DOHH2 (cell line): ENCODE results near the gene ETV7.

Experiments used
- H3F3A ChIP-seq: fragments of 200-600 bp; sonication (generic), shearing (Covaris generic); 2 replicates; pipeline ENCODE4 v1.6.0; 2016; ENCODE audit warnings: antibody characterized with exemption, mild to moderate bottlenecking; ENCODE audit not compliant: control insufficient read depth, insufficient read depth
- H3K27ac ChIP-seq: fragments of 200-600 bp; sonication (generic); 2 replicates; pipeline ENCODE4 v1.5.1; 2014; ENCODE audit warnings: low read depth, mild to moderate bottlenecking, low read length, moderate library complexity
- H3K27me3 ChIP-seq: fragments of 200-600 bp; sonication (generic); 2 replicates; pipeline ENCODE4 v1.6.1; 2014; ENCODE audit warnings: mild to moderate bottlenecking, low read length, mixed read lengths; ENCODE audit not compliant: control insufficient read depth
- H3K36me3 ChIP-seq: fragments of 200-600 bp; sonication (generic); 2 replicates; pipeline ENCODE4 v1.6.1; 2014; ENCODE audit warnings: mild to moderate bottlenecking, low read length, moderate library complexity, mixed read lengths; ENCODE audit not compliant: control insufficient read depth
- H3K4me1 ChIP-seq: fragments of 200-600 bp; sonication (generic); 2 replicates; pipeline ENCODE4 v1.6.1; 2014; ENCODE audit warnings: mild to moderate bottlenecking, low read length, mixed read lengths; ENCODE audit not compliant: control insufficient read depth
- H3K4me2 ChIP-seq: fragments of 200-600 bp; sonication (generic); 2 replicates; pipeline ENCODE4 v1.6.0; 2014; ENCODE audit warnings: mild to moderate bottlenecking, low read length, moderate library complexity
- H3K4me3 ChIP-seq: fragments of 200-600 bp; sonication (generic); 2 replicates; pipeline ENCODE4 v1.5.1; 2014; ENCODE audit warnings: mild to moderate bottlenecking, low read length, mixed read lengths
- H3K79me2 ChIP-seq: fragments of 200-600 bp; sonication (generic); 2 replicates; pipeline ENCODE4 v1.6.1; 2014; ENCODE audit warnings: mild to moderate bottlenecking, low read length, mixed read lengths; ENCODE audit not compliant: control insufficient read depth
- H3K9me2 ChIP-seq: fragments of 200-600 bp; sonication (generic); replicated peaks from 2 replicates; pipeline ENCODE4 v1.6.1; 2014; ENCODE audit warnings: mild to moderate bottlenecking, low read length, mixed read lengths; ENCODE audit not compliant: control insufficient read depth
- H3K9me3 ChIP-seq: fragments of 200-600 bp; sonication (generic); 2 replicates; pipeline ENCODE4 v1.6.1; 2014; ENCODE audit warnings: antibody characterized with exemption, low read length, mixed read lengths; ENCODE audit not compliant: control insufficient read depth, insufficient read depth
- H4K20me1 ChIP-seq: fragments of 200-600 bp; sonication (generic); 2 replicates; pipeline ENCODE4 v1.6.0; 2014; ENCODE audit warnings: low read depth, mild to moderate bottlenecking, antibody characterized with exemption, low read length, moderate library complexity; ENCODE audit not compliant: control insufficient read depth, insufficient read depth
- CTCF ChIP-seq: fragments of 200-600 bp; sonication (generic); IDR thresholded peaks from one replicate; pipeline ENCODE4 v1.5.1; 2014; ENCODE audit warnings: antibody characterized with exemption, mild to moderate bottlenecking, low read depth, low read length; ENCODE audit not compliant: poor library complexity, severe bottlenecking
- EZH2phosphoT487 ChIP-seq: fragments of 200-600 bp; sonication (generic); IDR thresholded peaks from 2 replicates; pipeline ENCODE4 v1.6.1; 2017; ENCODE audit warnings: borderline replicate concordance, mild to moderate bottlenecking, antibody characterized with exemption, low read length, moderate library complexity, mixed read lengths

ETV7 gene

GRCh38 chr6:36331381-36331780 is 56.1 kb downstream of the ETV7 start:
- no peaks in the 10 kb centered on the region for H3F3A ChIP-seq
- H3K9me3 ChIP-seq: no peaks in the 10 kb centered on the region
- H4K20me1 ChIP-seq: no peaks in the 10 kb centered on the region
- H3K27me3 ChIP-seq: peaks cover 59% of the 10 kb centered on the region
- no peak overlapping the region for H3K4me3 ChIP-seq
- peaks cover 4% of the 10 kb centered on the region; the same call in 1 of the 2 replicates for H3K4me1 ChIP-seq
- H3K36me3 ChIP-seq: no peaks in the 10 kb centered on the region
- no peak overlapping the region for H3K4me2 ChIP-seq
- no peaks in the 10 kb centered on the region for H3K9me2 ChIP-seq
- no peaks in the 10 kb centered on the region for H3K79me2 ChIP-seq
- TF ChIP-seq CTCF: no peak
- TF ChIP-seq EZH2phosphoT487: no peak
- no peak overlapping the region for H3K27ac ChIP-seq

GRCh38 chr6:36330366-36330765 is 57.1 kb downstream of the ETV7 start:
- Histone ChIP-seq H3F3A (no peaks in the 10 kb centered on the region), H3K9me2 (no peaks in the 10 kb centered on the region), H3K4me1 (peaks cover 4% of the 10 kb centered on the region; the same call in 1 of the 2 replicates), H3K9me3 (no peaks in the 10 kb centered on the region), H3K4me3 (no peak overlapping the region), H3K4me2 (no peak overlapping the region), H3K27ac (no peak overlapping the region), H4K20me1 (no peaks in the 10 kb centered on the region), H3K79me2 (no peaks in the 10 kb centered on the region), H3K36me3 (no peaks in the 10 kb centered on the region), H3K27me3 (peaks cover 54% of the 10 kb centered on the region)
- TF ChIP-seq EZH2phosphoT487 (no peak), CTCF (no peak)

GRCh38 chr6:36329798-36330291 is 57.6 kb downstream of the ETV7 start:
- Histone ChIP-seq H3K9me3 (no peaks in the 10 kb centered on the region), H3K27me3 (peaks cover 48% of the 10 kb centered on the region), H4K20me1 (no peaks in the 10 kb centered on the region), H3K36me3 (no peaks in the 10 kb centered on the region), H3K79me2 (no peaks in the 10 kb centered on the region), H3K4me2 (no peak overlapping the region), H3F3A (no peaks in the 10 kb centered on the region), H3K4me3 (no peak overlapping the region), H3K9me2 (no peaks in the 10 kb centered on the region), H3K4me1 (0 out of 2 replicates have a peak, but pooled peaks cover 3% of the 10 kb centered on the region), H3K27ac (no peak overlapping the region)
- TF ChIP-seq CTCF (no peak), EZH2phosphoT487 (no peak)

- Histone ChIP-seq H3K4me3 (no peak overlapping the region), H3K36me3 (no peaks in the 10 kb centered on the region), H3K79me2 (no peaks in the 10 kb centered on the region), H3K9me3 (no peaks in the 10 kb centered on the region), H3K4me2 (no peak overlapping the region), H3K9me2 (no peaks in the 10 kb centered on the region), H3F3A (no peaks in the 10 kb centered on the region), H3K27ac (no peak overlapping the region), H3K27me3 (peaks cover 36% of the 10 kb centered on the region), H4K20me1 (no peaks in the 10 kb centered on the region), H3K4me1 (no peaks in the 10 kb centered on the region)
- TF ChIP-seq CTCF (no peak), EZH2phosphoT487 (no peak)
Measured at GRCh38 chr6:36328600-36328999, 58.9 kb downstream of the ETV7 start.
